Duodenal mucosa (tissue), 2 donors: ENCODE measurements around the gene HYLS1.

Experiments
- H3K27ac ChIP-seq: one replicate; pipeline ENCODE4 v1.7.0; 2013; ENCODE audit warnings: low read depth, low read length
- H3K27me3 ChIP-seq, 2 donors: one replicate each; pipeline ENCODE4 v1.7.0; 2013; ENCODE audit warnings: low read length in 2 of 2, control low read depth in 1 of 2; ENCODE audit not compliant: insufficient read depth in 2 of 2, control insufficient read depth in 1 of 2
- H3K36me3 ChIP-seq, 2 donors: one replicate each; pipeline ENCODE4 v1.7.0; 2013; ENCODE audit warnings: low read length in 2 of 2, control low read depth in 1 of 2; ENCODE audit not compliant: insufficient read depth in 2 of 2, control insufficient read depth in 1 of 2
- H3K4me1 ChIP-seq, 2 donors: one replicate each; pipeline ENCODE4 v1.7.0; 2013; ENCODE audit warnings: low read length in 2 of 2, control low read depth in 1 of 2; ENCODE audit not compliant: insufficient read depth in 2 of 2, control insufficient read depth in 1 of 2
- H3K4me3 ChIP-seq, 2 donors: one replicate each; pipeline ENCODE4 v1.7.0; 2013; ENCODE audit warnings: low read length in 2 of 2, low read depth in 1 of 2
- H3K9ac ChIP-seq, 2 donors: one replicate each; pipeline ENCODE4 v1.7.0; 2013; ENCODE audit warnings: low read length in 2 of 2, low read depth in 1 of 2
- H3K9me3 ChIP-seq, 2 donors: one replicate each; pipeline ENCODE4 v1.7.0; 2013; ENCODE audit warnings: low read length in 2 of 2, control low read depth in 1 of 2; ENCODE audit not compliant: control insufficient read depth in 1 of 2

Gene HYLS1

GRCh38 chr11:125942771-125943428 lies 55.4 kb downstream of the HYLS1 start:
- no peak overlapping the region for H3K27ac ChIP-seq
- peaks cover 0 to 4% of the 10 kb centered on the region in 2 donors for H3K4me1 ChIP-seq
- no peaks in the 10 kb centered on the region for H3K27me3 ChIP-seq
- no peak overlapping the region for H3K4me3 ChIP-seq
- no peaks in the 10 kb centered on the region for H3K36me3 ChIP-seq
- no peak overlapping the region for H3K9ac ChIP-seq
- H3K9me3 ChIP-seq, result no peaks in the 10 kb centered on the region

- Histone ChIP-seq H3K27ac (no peak overlapping the region), H3K36me3 (no peaks in the 10 kb centered on the region), H3K4me1 (peaks cover 0 to 4% of the 10 kb centered on the region in 2 donors), H3K27me3 (no peaks in the 10 kb centered on the region), H3K9me3 (no peaks in the 10 kb centered on the region), H3K4me3 (no peak overlapping the region), H3K9ac (no peak overlapping the region)
Observed at GRCh38 chr11:125943661-125944349, 56.3 kb downstream of the HYLS1 start.

GRCh38 chr11:125944350-125945010 lies 57.0 kb downstream of the HYLS1 start:
- Histone ChIP-seq H3K36me3 (no peaks in the 10 kb centered on the region), H3K4me3 (no peak overlapping the region), H3K27me3 (no peaks in the 10 kb centered on the region), H3K9ac (no peak overlapping the region), H3K27ac (no peak overlapping the region), H3K9me3 (no peaks in the 10 kb centered on the region), H3K4me1 (peaks cover 0 to 4% of the 10 kb centered on the region in 2 donors)

- H3K9me3 ChIP-seq, result no peaks in the 10 kb centered on the region
- no peaks in the 10 kb centered on the region for H3K27me3 ChIP-seq
- no peak overlapping the region for H3K27ac ChIP-seq
- peaks cover 0 to 4% of the 10 kb centered on the region in 2 donors for H3K4me1 ChIP-seq
- H3K36me3 ChIP-seq, result no peaks in the 10 kb centered on the region
- H3K4me3 ChIP-seq, result no peak overlapping the region
- no peak overlapping the region for H3K9ac ChIP-seq
Observed at GRCh38 chr11:125945011-125945796, 57.7 kb downstream of the HYLS1 start.

DNA sequence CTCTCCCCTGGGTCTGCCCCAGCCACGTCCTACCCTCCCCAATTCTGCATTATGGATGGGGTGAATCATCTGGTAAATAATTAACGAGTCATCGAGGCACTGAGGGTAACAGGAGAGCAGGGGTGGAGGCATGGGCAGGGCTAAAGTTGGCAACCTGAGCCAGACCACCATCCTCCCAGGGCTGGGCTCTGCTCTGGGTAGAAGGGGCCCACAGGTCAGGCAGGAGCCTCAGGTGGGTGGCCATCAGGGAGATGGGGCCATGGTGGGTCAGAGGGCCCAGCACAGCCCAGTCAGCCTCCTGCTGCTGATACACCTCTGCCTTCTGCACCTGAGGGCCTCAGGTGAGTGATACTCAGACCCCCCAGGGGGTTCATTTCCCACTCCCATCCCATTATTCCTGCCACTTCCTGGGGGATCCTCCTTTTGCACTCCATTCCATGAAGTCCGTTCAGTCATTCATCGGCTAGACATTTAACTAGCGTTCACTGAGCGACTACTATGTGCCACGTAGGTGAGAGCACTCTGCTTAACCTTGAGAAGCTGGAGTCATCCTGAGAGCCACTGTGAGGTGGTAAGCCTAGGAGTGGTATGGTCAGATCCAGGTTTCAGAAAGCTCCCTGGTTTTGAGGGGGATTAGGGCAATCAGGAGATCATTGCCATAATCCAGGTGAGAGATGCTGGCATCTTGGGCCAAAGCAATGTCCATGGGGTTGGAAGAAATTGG lies 58.5 kb downstream of the HYLS1 start, which contains the start of gene VSIG10L2:
TSS of gene VSIG10L2 (plus strand) at position 248 of the 724 bp plus-strand sequence. CDS start at position 260, 12 bp downstream.
- Histone ChIP-seq H3K27ac (no peak within 1 kb of the TSS), H3K9ac (no peak within 1 kb of the TSS), H3K36me3 (no peaks in the 10 kb centered on the region), H3K4me1 (peaks cover 0 to 4% of the 10 kb centered on the region in 2 donors), H3K9me3 (no peaks in the 10 kb centered on the region), H3K27me3 (no peaks in the 10 kb centered on the region), H3K4me3 (no peak within 1 kb of the TSS)

DNA sequence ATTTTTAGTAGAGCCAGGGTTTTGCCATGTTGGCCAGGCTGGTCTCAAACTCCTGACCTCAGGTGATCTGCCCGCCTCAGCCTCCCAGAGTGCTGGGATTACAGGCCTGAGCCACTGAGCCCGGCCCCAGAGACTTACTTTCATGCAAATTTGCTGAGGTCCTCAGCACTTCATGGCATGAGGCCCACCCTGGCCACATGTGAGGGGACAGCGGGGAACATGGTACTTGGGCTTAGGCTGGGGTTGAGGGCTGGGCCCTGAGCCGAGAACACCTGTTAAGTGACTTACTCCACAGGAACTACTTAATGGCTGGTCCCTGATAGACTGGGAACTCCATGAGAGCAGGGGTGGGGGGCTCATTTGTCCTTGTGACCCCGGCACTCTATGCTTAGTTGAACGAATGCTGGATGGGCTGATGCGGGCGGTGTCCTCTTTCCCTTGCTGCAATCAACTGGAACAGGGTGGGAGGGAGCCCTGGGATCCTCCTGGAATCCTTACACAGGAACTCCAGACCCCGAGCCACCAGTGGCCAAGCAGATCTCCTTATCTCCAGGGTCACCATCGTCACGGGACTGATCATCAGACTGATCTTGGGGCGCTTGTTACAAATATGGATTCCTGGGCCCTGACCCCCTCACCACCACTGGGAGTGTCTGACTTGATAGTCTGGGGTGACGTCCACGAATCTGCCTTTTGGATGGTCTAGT lies 59.4 kb downstream of the HYLS1 start:
- Histone ChIP-seq H3K27me3 (no peaks in the 10 kb centered on the region), H3K4me3 (no peak overlapping the region), H3K4me1 (peaks cover 0 to 4% of the 10 kb centered on the region in 2 donors), H3K9ac (no peak overlapping the region), H3K36me3 (no peaks in the 10 kb centered on the region), H3K27ac (no peak overlapping the region), H3K9me3 (no peaks in the 10 kb centered on the region)

DNA sequence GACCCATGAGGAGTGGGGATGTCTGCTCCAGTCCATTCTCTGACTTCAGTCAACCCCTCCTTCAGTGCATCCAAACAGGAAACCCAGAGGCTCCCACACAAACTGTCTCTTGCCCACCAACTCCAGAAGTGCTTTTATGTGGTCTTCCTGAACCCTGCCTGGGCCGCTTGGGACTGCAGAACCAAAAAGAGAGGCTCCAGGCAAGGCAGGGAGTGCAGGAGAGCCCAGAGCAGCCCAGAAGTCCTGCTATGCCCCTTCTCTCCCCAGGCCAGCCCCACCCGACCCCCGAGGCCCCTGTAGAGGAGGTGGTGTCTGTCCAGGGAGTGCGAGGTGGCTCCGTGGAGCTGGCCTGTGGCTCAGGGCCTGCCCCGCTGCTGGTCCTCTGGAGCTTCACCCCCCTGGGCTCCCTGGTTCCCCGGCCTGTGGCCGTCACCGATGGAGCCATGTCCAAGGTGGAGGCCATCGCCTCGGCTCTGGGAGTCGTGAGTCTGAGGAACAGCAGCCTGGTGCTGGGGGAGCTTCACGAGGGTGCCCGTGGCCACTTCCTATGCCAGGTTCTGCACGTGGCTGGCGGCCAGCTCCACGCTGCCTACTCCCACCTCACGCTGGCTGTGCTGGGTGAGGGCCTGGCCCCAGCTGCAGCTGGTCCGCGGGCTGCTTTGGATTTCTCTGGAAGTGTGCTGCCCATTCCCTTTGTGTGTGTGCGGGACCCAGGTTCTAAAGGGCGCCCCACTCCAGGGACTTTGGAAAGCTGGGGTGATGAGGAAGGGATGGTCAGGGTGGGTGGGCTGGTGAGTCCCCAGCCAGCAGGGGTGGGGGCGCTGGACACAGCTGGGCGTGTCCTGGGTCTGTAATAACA lies 60.2 kb downstream of the HYLS1 start:
- H3K27ac ChIP-seq, result no peak overlapping the region
- peaks cover 0 to 5% of the 10 kb centered on the region in 2 donors for H3K4me1 ChIP-seq
- no peak overlapping the region for H3K9ac ChIP-seq
- H3K4me3 ChIP-seq, result no peak overlapping the region
- H3K36me3 ChIP-seq, result no peaks in the 10 kb centered on the region
- no peaks in the 10 kb centered on the region for H3K27me3 ChIP-seq
- H3K9me3 ChIP-seq, result no peaks in the 10 kb centered on the region

GRCh38 chr11:125948278-125949051 lies 61.0 kb downstream of the HYLS1 start:
- H3K27ac ChIP-seq, result no peak overlapping the region
- H3K4me3 ChIP-seq, result no peak overlapping the region
- no peaks in the 10 kb centered on the region for H3K27me3 ChIP-seq
- no peaks in the 10 kb centered on the region for H3K9me3 ChIP-seq
- peaks cover 0 to 10% of the 10 kb centered on the region in 2 donors for H3K4me1 ChIP-seq
- no peak overlapping the region for H3K9ac ChIP-seq
- H3K36me3 ChIP-seq, result no peaks in the 10 kb centered on the region
